PC-3 (cell line): ENCODE measurements around the gene CCNF. TPM values are rescaled to one million over a fixed set of nuclear protein-coding genes. Genes with fewer than 3 reads are reported as not detected.

Experiments used
- ATAC-seq: fragments of 200-7000 bp; cut with Tn5 transposase; 2 replicates; pipeline ENCODE4 v1.9.1; 2020; ENCODE audit warnings: mild to moderate bottlenecking, moderate library complexity
- BruUV-seq: library from RNA; stranded (reverse); fragments of 400-500 nt; replicated peaks from 2 replicates; lab custom pipeline; 2021; lab: Mats Ljungman, UMichigan
- CTCF ChIA-PET: fragments of 300-600 bp; sonication (Branson Sonifier 250); formaldehyde crosslinking; loops from one replicate; lab custom pipeline; 2022; ENCODE audit warnings: antibody characterized with exemption; lab: Charles Lee
- POLR2A ChIA-PET: fragments of 300-600 bp; sonication (Branson Sonifier 250); formaldehyde crosslinking; loops from one replicate; lab custom pipeline; 2022; ENCODE audit warnings: antibody characterized with exemption; ENCODE audit not compliant: unreplicated experiment; lab: Charles Lee
- DNase-seq: peaks from one replicate; pipeline ENCODE4 v3.0.0-alpha.2; 2015
- H2AFZ ChIP-seq: fragments of 300-600 bp; sonication (generic); 2 replicates; pipeline ENCODE4 v1.6.0; 2016; ENCODE audit warnings: antibody characterized with exemption, low read length
- H3F3A ChIP-seq: fragments of 300-600 bp; sonication (generic); one replicate; pipeline ENCODE4 v1.6.0; 2017; ENCODE audit warnings: antibody characterized with exemption, low read length, control low read depth, mild to moderate bottlenecking; ENCODE audit not compliant: unreplicated experiment
- H3K27ac ChIP-seq: fragments of 300-600 bp; sonication (generic); 2 replicates; pipeline ENCODE4 v1.5.1; 2016; ENCODE audit warnings: mild to moderate bottlenecking, low read length
- H3K27me3 ChIP-seq: fragments of 300-600 bp; sonication (generic); 2 replicates; pipeline ENCODE4 v1.6.1; 2016; ENCODE audit warnings: low read length, mixed read lengths
- H3K36me3 ChIP-seq: fragments of 300-600 bp; sonication (generic); 2 replicates; pipeline ENCODE4 v1.6.1; 2016; ENCODE audit warnings: low read depth, mixed run types, low read length, mixed read lengths
- H3K4me1 ChIP-seq: fragments of 300-600 bp; sonication (generic); 2 replicates; pipeline ENCODE4 v1.5.1; 2016; ENCODE audit warnings: low read length; ENCODE audit not compliant: insufficient read depth
- H3K4me2 ChIP-seq: fragments of 300-600 bp; sonication (generic); 2 replicates; pipeline ENCODE4 v1.6.0; 2016; ENCODE audit warnings: low read length
- H3K4me3 ChIP-seq: fragments of 300-600 bp; sonication (generic); 2 replicates; pipeline ENCODE4 v1.5.1; 2016; ENCODE audit warnings: mild to moderate bottlenecking, low read length, mixed read lengths
- H3K79me2 ChIP-seq: fragments of 300-600 bp; sonication (generic); 2 replicates; pipeline ENCODE4 v1.6.1; 2017; ENCODE audit warnings: low read length, mixed read lengths
- H3K9ac ChIP-seq: fragments of 300-600 bp; sonication (generic); 2 replicates; pipeline ENCODE4 v1.6.0; 2016; ENCODE audit warnings: mild to moderate bottlenecking, low read length
- H3K9me2 ChIP-seq: fragments of 300-600 bp; sonication (generic); replicated peaks from 2 replicates; pipeline ENCODE4 v1.6.1; 2016; ENCODE audit warnings: mixed run types, low read length, mixed read lengths
- H3K9me3 ChIP-seq: fragments of 300-600 bp; sonication (generic); 2 replicates; pipeline ENCODE4 v1.6.1; 2016; ENCODE audit warnings: low read length, mixed read lengths
- H4K20me1 ChIP-seq: fragments of 300-600 bp; sonication (generic); 2 replicates; pipeline ENCODE4 v1.6.1; 2016; ENCODE audit warnings: low read length, mixed read lengths
- EZH2 ChIP-seq: fragments of 300-600 bp; sonication (generic); IDR thresholded peaks from one replicate; pipeline ENCODE4 v1.6.1; 2017; ENCODE audit warnings: antibody characterized with exemption, mild to moderate bottlenecking, low read length; ENCODE audit not compliant: unreplicated experiment
- EZH2phosphoT487 ChIP-seq: fragments of 300-600 bp; sonication (generic); IDR thresholded peaks from 2 replicates; pipeline ENCODE4 v1.6.1; 2018; ENCODE audit warnings: mild to moderate bottlenecking, antibody characterized with exemption, low read length, borderline replicate concordance
- intact Hi-C: fragments of 100-400 bp; cut with micrococcal nuclease; formaldehyde crosslinking; loops from 2 replicates; pipeline ENCODE4 v1.9.0; 2023
- total RNA-seq: library from RNA; depleted of rRNA; stranded (reverse); fragments of >200 nt; gene quantifications from 2 replicates; pipeline ENCODE4 v1.2.3, GENCODE V29; 2014
- TF ChIP-seq, protein P1 (sequence below): fragments of 300-600 bp; sonication (generic); conservative IDR thresholded peaks from 2 replicates; pipeline ENCODE4 v1.5.1; 2017; ENCODE audit warnings: antibody characterized with exemption, low read depth, mild to moderate bottlenecking, low read length

CCNF gene
- total RNA-seq, 1 experiment from 2014 or later, result 26.8 TPM

DNA sequence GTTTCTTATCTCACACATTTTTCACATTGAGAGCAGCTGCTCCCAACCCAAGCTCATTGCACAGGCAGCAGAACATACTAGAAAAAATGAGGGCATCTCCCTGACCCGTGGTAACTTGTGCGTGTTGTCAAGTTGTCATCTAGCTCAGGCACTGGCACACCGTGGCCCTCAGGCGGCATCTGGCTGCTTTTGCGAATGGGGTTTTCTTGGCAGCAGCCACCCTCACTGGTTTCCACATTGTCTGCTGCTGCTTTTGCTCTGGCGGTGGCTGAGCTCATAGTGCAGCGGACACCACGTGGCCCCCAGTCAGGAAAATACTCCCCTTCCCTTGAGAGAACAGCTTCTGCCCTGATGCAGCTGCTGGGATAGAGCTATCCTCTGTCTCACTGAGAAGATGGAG lies 21.3 kb downstream of the CCNF start:
- ChIA-PET CTCF (no interaction called here), POLR2A (no interaction called here)
- Histone ChIP-seq H3K4me3 (no peak overlapping the region), H2AFZ (no peak overlapping the region), H3K27me3 (no peaks in the 10 kb centered on the region), H3K79me2 (no peaks in the 10 kb centered on the region), H3F3A (no peaks in the 10 kb centered on the region), H3K36me3 (peaks cover 18% of the 10 kb centered on the region), H3K9ac (no peak overlapping the region), H3K4me2 (no peak overlapping the region), H3K9me3 (no peaks in the 10 kb centered on the region), H4K20me1 (no peaks in the 10 kb centered on the region), H3K4me1 (no peaks in the 10 kb centered on the region), H3K27ac (no peak overlapping the region), H3K9me2 (no peaks in the 10 kb centered on the region)
- DNase-seq (no peak), ATAC-seq (no peak)
- intact Hi-C loops, result no loop called here
- no peak for TF ChIP-seq EZH2
- TF ChIP-seq, protein P1, sequence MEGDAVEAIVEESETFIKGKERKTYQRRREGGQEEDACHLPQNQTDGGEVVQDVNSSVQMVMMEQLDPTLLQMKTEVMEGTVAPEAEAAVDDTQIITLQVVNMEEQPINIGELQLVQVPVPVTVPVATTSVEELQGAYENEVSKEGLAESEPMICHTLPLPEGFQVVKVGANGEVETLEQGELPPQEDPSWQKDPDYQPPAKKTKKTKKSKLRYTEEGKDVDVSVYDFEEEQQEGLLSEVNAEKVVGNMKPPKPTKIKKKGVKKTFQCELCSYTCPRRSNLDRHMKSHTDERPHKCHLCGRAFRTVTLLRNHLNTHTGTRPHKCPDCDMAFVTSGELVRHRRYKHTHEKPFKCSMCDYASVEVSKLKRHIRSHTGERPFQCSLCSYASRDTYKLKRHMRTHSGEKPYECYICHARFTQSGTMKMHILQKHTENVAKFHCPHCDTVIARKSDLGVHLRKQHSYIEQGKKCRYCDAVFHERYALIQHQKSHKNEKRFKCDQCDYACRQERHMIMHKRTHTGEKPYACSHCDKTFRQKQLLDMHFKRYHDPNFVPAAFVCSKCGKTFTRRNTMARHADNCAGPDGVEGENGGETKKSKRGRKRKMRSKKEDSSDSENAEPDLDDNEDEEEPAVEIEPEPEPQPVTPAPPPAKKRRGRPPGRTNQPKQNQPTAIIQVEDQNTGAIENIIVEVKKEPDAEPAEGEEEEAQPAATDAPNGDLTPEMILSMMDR, result no peak
- no peak for TF ChIP-seq EZH2phosphoT487
- BruUV-seq, result no TSS peak

DNA sequence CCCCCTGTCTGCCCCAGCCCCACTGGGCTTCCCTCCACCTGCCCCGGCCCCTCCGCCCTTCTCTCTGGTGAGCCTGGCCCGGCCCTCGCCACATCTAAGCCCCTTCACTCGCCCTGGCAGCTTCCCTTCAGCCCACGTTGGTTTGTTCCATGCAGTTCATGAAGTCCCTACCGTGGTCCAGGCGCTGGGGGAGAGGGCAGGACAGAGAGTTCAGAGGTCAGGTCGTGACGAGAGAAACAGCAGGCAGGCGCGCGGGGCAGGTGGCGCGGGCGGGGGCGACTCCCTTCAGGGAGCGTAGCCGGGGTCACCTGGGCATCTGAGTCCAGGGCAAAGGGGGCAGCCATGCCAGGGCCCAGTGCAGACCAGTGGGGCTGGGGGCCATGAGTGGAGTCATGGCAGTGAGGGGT lies 21.7 kb downstream of the CCNF start:
- CTCF ChIA-PET, result no interaction called here
- H3K79me2 ChIP-seq, result no peaks in the 10 kb centered on the region
- no peaks in the 10 kb centered on the region for H3K9me3 ChIP-seq
- no peaks in the 10 kb centered on the region for H3K27me3 ChIP-seq
- H3K4me1 ChIP-seq, result no peaks in the 10 kb centered on the region
- ATAC-seq (no peak), DNase-seq (no peak)
- H3K9me2 ChIP-seq, result no peaks in the 10 kb centered on the region
- BruUV-seq, result no TSS peak
- H3K4me3 ChIP-seq, result no peak overlapping the region
- POLR2A ChIA-PET, result no interaction called here
- no peak overlapping the region for H3K9ac ChIP-seq
- H4K20me1 ChIP-seq, result no peaks in the 10 kb centered on the region
- TF ChIP-seq, protein P1, result no peak
- no peak for TF ChIP-seq EZH2phosphoT487
- no peak for TF ChIP-seq EZH2
- no peaks in the 10 kb centered on the region for H3F3A ChIP-seq
- H3K4me2 ChIP-seq, result no peak overlapping the region
- H3K36me3 ChIP-seq, result peaks cover 18% of the 10 kb centered on the region
- intact Hi-C loops, result no loop called here
- H3K27ac ChIP-seq, result no peak overlapping the region
- H2AFZ ChIP-seq, result no peak overlapping the region

DNA sequence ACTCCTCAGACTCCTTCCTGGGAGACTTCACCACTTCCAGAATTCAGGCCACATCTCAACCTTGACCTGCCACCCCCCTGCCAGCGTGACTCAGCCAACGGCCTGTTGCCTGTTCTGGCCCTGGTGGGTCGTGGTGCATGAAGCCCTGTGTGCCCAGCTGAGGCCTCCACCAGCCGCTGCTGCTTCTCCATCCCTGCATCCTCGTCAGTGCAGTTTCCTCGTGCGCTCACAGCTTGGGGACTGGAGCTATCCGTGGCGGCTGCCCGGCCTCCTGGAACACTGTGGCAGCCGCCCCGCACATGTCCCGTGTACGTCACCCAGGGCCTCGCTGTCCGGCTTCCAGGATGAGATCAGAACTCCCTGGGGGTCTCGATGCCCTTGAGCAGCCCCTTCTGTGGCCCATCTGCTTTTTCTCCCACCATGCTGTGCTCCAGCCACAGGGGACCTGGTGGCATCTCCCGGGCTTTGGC lies 22.6 kb downstream of the CCNF start:
- ChIA-PET CTCF (no interaction called here), POLR2A (no interaction called here)
- Histone ChIP-seq H3K4me1 (no peaks in the 10 kb centered on the region), H3K79me2 (no peaks in the 10 kb centered on the region), H3F3A (no peaks in the 10 kb centered on the region), H4K20me1 (no peaks in the 10 kb centered on the region), H3K36me3 (peaks cover 12% of the 10 kb centered on the region), H3K27me3 (no peaks in the 10 kb centered on the region), H3K27ac (no peak overlapping the region), H3K4me2 (no peak overlapping the region), H3K9ac (no peak overlapping the region), H3K9me2 (no peaks in the 10 kb centered on the region), H3K9me3 (no peaks in the 10 kb centered on the region), H2AFZ (no peak overlapping the region), H3K4me3 (no peak overlapping the region)
- TF ChIP-seq EZH2 (no peak), EZH2phosphoT487 (no peak)
- TF ChIP-seq, protein P1, result no peak
- no peak for ATAC-seq
- no peak for DNase-seq
- no TSS peak for BruUV-seq
- intact Hi-C loops, result no loop called here
